Measurements from ENCODE around the gene RPS3.

DNA sequence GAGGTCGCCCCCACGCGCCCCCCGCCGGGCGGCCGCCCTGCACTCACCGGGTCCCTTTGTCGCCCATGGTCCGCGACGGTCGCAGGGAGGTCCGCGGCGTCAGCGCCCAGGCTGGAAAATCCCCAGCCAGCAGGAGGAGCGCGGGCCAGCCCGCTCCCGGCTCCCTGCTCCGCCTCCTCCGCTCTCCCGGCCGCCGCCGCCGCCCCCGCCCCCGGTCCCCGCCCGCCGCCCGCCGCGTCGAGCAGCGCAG lies 47.9 kb upstream of the RPS3 start, which contains the start of gene ARRB1:
- TF ChIP-seq CTCF (IDR thresholded peaks at IDR 0.05): no peak; the same call in 1 of the 2 replicates
- TF ChIP-seq RFX5 (IDR thresholded peaks at IDR 0.05; ENCODE audit: low read length): no peak
- no peak for TF ChIP-seq TCF12 (IDR thresholded peaks at IDR 0.05)
- no peak for TF ChIP-seq PBX3 (IDR thresholded peaks at IDR 0.05)
- no peak for TF ChIP-seq GABPA (IDR thresholded peaks at IDR 0.05; ENCODE audit: low read depth)
- TF ChIP-seq REST (IDR thresholded peaks at IDR 0.05; ENCODE audit: low read depth, low read length): no peak
- TF ChIP-seq SMC3 (IDR thresholded peaks at IDR 0.05; ENCODE audit: low read depth, low read length): no peak
